ENCODE results near the gene ZBTB14.

ZBTB14 gene

GRCh38 chr18:5239447-5239846 is 56.1 kb downstream of the ZBTB14 start:
- peak overlapping the region; percentile 8 for H3K4me3 ChIP-seq (ENCODE audit: low read depth, low read length)
- no peak for TF ChIP-seq CTCF (conservative IDR thresholded peaks at IDR 0.05; ENCODE audit: low read depth, low read length)
- DNase-seq (ENCODE audit: low read depth) = no peak
